Ishikawa (cell line): ENCODE data around the gene ELMOD3.

Source experiments
- CEBPB ChIP-seq: IDR thresholded peaks from 2 replicates; pipeline ENCODE4 v1.6.1; 2012
- CREB1 ChIP-seq: IDR thresholded peaks from 2 replicates; pipeline ENCODE4 v1.6.1; 2012; ENCODE audit warnings: low read depth
- EGR1 ChIP-seq: IDR thresholded peaks from 2 replicates; pipeline ENCODE4 v1.6.1; 2012
- EP300 ChIP-seq: IDR thresholded peaks from 2 replicates; pipeline ENCODE4 v1.6.1; 2012; ENCODE audit warnings: borderline replicate concordance
- FOXM1 ChIP-seq: IDR thresholded peaks from 2 replicates; pipeline ENCODE4 v1.6.1; 2012; ENCODE audit warnings: low read depth, borderline replicate concordance
- NFIC ChIP-seq: IDR thresholded peaks from 2 replicates; pipeline ENCODE4 v1.6.1; 2012
- RAD21 ChIP-seq: IDR thresholded peaks from 2 replicates; pipeline ENCODE4 v1.6.1; 2012; ENCODE audit warnings: low read depth
- TAF1 ChIP-seq: IDR thresholded peaks from 2 replicates; pipeline ENCODE4 v1.6.1; 2012; ENCODE audit warnings: low read depth, mild to moderate bottlenecking
- TCF12 ChIP-seq: IDR thresholded peaks from 2 replicates; pipeline ENCODE4 v1.6.1; 2012; ENCODE audit warnings: low read depth
- TEAD4 ChIP-seq: IDR thresholded peaks from 2 replicates; pipeline ENCODE4 v1.6.1; 2012
- USF1 ChIP-seq: IDR thresholded peaks from 2 replicates; pipeline ENCODE4 v1.6.1; 2012
- YY1 ChIP-seq: IDR thresholded peaks from 2 replicates; pipeline ENCODE4 v1.6.1; 2012; ENCODE audit warnings: low read depth
- ZBTB7A ChIP-seq: IDR thresholded peaks from 2 replicates; pipeline ENCODE4 v1.6.1; 2012; ENCODE audit warnings: low read depth
- TF ChIP-seq, protein P1 (sequence below): IDR thresholded peaks from 2 replicates; pipeline ENCODE4 v1.6.1; 2012; ENCODE audit warnings: low read depth, mild to moderate bottlenecking
- TF ChIP-seq, protein P2 (sequence below): IDR thresholded peaks from 2 replicates; pipeline ENCODE4 v1.6.1; 2012

Gene ELMOD3

GRCh38 chr2:85326406-85327159 is 28.0 kb upstream of the ELMOD3 start:
- TF ChIP-seq ZBTB7A (no peak), NFIC (no peak), CEBPB (no peak), EGR1 (no peak), RAD21 (no peak), YY1 (no peak), USF1 (no peak), TEAD4 (no peak), TAF1 (no peak)
- TF ChIP-seq, protein P1, sequence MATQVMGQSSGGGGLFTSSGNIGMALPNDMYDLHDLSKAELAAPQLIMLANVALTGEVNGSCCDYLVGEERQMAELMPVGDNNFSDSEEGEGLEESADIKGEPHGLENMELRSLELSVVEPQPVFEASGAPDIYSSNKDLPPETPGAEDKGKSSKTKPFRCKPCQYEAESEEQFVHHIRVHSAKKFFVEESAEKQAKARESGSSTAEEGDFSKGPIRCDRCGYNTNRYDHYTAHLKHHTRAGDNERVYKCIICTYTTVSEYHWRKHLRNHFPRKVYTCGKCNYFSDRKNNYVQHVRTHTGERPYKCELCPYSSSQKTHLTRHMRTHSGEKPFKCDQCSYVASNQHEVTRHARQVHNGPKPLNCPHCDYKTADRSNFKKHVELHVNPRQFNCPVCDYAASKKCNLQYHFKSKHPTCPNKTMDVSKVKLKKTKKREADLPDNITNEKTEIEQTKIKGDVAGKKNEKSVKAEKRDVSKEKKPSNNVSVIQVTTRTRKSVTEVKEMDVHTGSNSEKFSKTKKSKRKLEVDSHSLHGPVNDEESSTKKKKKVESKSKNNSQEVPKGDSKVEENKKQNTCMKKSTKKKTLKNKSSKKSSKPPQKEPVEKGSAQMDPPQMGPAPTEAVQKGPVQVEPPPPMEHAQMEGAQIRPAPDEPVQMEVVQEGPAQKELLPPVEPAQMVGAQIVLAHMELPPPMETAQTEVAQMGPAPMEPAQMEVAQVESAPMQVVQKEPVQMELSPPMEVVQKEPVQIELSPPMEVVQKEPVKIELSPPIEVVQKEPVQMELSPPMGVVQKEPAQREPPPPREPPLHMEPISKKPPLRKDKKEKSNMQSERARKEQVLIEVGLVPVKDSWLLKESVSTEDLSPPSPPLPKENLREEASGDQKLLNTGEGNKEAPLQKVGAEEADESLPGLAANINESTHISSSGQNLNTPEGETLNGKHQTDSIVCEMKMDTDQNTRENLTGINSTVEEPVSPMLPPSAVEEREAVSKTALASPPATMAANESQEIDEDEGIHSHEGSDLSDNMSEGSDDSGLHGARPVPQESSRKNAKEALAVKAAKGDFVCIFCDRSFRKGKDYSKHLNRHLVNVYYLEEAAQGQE = no peak
- TF ChIP-seq, protein P2, sequence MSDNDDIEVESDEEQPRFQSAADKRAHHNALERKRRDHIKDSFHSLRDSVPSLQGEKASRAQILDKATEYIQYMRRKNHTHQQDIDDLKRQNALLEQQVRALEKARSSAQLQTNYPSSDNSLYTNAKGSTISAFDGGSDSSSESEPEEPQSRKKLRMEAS = no peak

- TF ChIP-seq CEBPB (no peak), ZBTB7A (peak; percentile 73; the same call in 1 of the 2 replicates)
Measured at GRCh38 chr2:85327160-85327821, 27.3 kb upstream of the ELMOD3 start.

DNA sequence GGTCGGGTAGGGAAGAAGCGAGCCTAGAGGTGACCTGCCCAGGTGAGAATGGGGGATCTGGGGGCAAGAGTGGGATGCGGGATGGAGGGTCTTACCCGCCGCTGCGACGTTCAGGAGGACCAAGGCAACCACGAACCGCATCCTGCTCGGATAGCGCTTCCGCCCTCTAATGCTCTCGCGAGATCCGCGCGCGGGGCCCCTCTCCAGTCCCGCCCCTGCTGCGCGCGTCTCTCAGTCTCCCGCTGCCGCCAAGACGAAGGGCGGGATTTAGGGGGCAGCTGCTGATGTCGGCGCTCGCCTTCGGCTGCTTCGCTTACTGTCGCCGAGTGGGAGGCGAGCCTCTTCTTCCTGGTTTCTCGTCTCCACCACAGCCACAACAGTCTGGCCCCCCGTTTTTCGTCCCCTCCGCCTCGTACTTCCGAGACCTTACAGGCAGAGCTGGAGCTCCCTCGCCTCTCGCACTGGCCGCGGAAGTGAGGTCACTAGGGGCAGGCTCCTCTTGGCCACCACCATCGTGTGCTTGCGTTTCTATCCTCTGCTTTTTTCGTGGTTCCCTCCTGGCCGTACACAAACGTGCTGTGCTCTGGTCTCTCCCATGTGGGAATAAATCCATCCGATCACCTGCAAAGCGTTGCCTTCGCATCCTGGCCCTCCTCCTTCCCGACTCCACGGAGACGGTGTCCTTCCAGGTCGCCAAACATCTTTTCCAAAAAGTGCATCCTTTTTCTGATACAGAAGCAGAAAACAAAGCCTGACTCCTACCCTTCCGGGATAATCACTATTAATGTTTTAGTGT is 26.5 kb upstream of the ELMOD3 start, which contains the start of gene TGOLN2:
TSS of gene TGOLN2 (minus strand) at position 168 of the 796 bp plus-strand sequence. CDS start at position 141, 27 bp downstream.
- TF ChIP-seq, protein P2 = peak; percentile 71; the same call in 1 of the 2 replicates
- TF ChIP-seq EP300 (no peak), CREB1 (no peak), TCF12 (peak; percentile 58), USF1 (no peak), CEBPB (no peak), EGR1 (no peak), ZBTB7A (no peak; the same call in 1 of the 2 replicates), NFIC (no peak), TEAD4 (peak; percentile 17; the same call in 1 of the 2 replicates), FOXM1 (no peak), TAF1 (peak; percentile 95), YY1 (peak; percentile 70; the same call in 1 of the 2 replicates), RAD21 (no peak)
- TF ChIP-seq, protein P1 = no peak

GRCh38 chr2:85329181-85329651 is 25.4 kb upstream of the ELMOD3 start:
- no peak for TF ChIP-seq TCF12
- no peak for TF ChIP-seq TAF1
- TF ChIP-seq, protein P1 = no peak
- TF ChIP-seq CREB1 = no peak
- no peak for TF ChIP-seq NFIC
- no peak for TF ChIP-seq FOXM1
- no peak for TF ChIP-seq CEBPB
- no peak for TF ChIP-seq YY1
- no peak for TF ChIP-seq EP300
- TF ChIP-seq, protein P2 = no peak
- TF ChIP-seq EGR1 = no peak
- no peak for TF ChIP-seq ZBTB7A
- TF ChIP-seq USF1 = no peak
- no peak for TF ChIP-seq TEAD4
- TF ChIP-seq RAD21 = no peak
